ENCODE data around the gene MIPOL1.

DNA sequence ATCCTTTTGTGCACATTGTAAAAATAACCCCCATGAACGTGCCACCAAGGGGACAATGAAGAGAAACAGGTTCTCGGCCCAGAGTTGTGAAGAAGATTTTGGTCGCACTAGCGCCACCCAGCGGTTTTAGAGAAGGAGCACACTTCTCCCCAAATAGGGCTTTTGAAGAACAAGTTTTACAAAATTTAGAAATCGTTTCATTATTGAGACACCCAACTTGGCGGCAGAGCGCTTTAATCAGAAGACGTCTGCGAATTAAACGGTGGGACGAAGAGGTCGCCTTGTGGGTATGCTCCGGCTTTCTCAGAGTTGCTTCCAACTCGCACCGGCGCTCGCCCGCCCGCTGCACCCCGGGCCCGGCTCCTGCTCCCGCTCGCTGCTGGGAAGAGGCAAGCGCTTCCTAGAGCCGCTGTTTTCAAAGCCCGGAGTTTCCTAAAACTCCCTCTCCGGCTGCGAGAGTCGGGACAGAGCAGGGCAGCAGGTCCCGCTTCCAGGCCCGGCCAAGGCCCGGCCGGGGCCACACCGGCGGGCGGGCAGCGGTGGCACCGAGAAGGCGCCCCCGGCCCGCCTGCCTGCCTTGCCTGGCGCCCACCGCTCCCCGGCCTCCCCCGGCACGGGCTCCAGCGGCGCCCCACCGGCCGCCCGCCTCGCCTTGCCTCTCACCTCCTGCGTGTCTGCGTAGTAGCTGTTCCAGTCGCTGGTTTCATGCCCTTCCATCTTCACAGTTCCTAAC is 396.7 kb downstream of the MIPOL1 start:
- TF ChIP-seq EZH2phosphoT487 (IDR thresholded peaks at IDR 0.05; ENCODE audit: insufficient read depth, low read depth) (no peak), EZH2 (IDR thresholded peaks at IDR 0.05; ENCODE audit: insufficient read depth, poor library complexity, severe bottlenecking) (no peak)
